HG03060 (cell line): ENCODE data around the gene CLPSL1.

Experiments used
- ATAC-seq: cut with Tn5 transposase; IDR thresholded peaks from one replicate; pipeline ENCODE4 v1.9.1; 2021; ENCODE audit warnings: low read depth, moderate number of reproducible peaks; ENCODE audit not compliant: unreplicated experiment

The CLPSL1 gene

GRCh38 chr6:35794536-35795452 lies 14.0 kb downstream of the CLPSL1 start:
- ATAC-seq, result no peak

GRCh38 chr6:35795453-35796071 lies 14.7 kb downstream of the CLPSL1 start:
- ATAC-seq, result no peak

GRCh38 chr6:35796236-35796635 lies 15.4 kb downstream of the CLPSL1 start:
- no peak for ATAC-seq

- no peak for ATAC-seq
Observed at GRCh38 chr6:35797837-35798526, 17.2 kb downstream of the CLPSL1 start.

- ATAC-seq, result no peak
Observed at GRCh38 chr6:35798706-35799105, 17.9 kb downstream of the CLPSL1 start.

- ATAC-seq, result no peak
Observed at GRCh38 chr6:35801148-35801547, 20.3 kb downstream of the CLPSL1 start.

- ATAC-seq, result no peak
Observed at GRCh38 chr6:35804996-35805736, 24.3 kb downstream of the CLPSL1 start, which contains the start of gene LHFPL5. Gene LHFPL5 (plus strand): TSS chr6:35805352. CDS start chr6:35805671, 319 bp downstream.

- ATAC-seq, result no peak
Observed at GRCh38 chr6:35808688-35809087, 27.9 kb downstream of the CLPSL1 start.

GRCh38 chr6:35809809-35810208 lies 29.0 kb downstream of the CLPSL1 start:
- no peak for ATAC-seq

GRCh38 chr6:35810971-35811698 lies 30.3 kb downstream of the CLPSL1 start:
- ATAC-seq, result no peak

GRCh38 chr6:35811699-35811995 lies 30.8 kb downstream of the CLPSL1 start:
- no peak for ATAC-seq

GRCh38 chr6:35817515-35817914 lies 36.7 kb downstream of the CLPSL1 start:
- ATAC-seq, result no peak

- ATAC-seq, result no peak
Observed at GRCh38 chr6:35823601-35824000, 42.8 kb downstream of the CLPSL1 start.

GRCh38 chr6:35824552-35825192 lies 43.9 kb downstream of the CLPSL1 start:
- ATAC-seq, result no peak

- no peak for ATAC-seq
Observed at GRCh38 chr6:35829306-35829705, 48.5 kb downstream of the CLPSL1 start.

- ATAC-seq, result no peak
Observed at GRCh38 chr6:35831257-35832007, 50.6 kb downstream of the CLPSL1 start.

- no peak for ATAC-seq
Observed at GRCh38 chr6:35833536-35833935, 52.7 kb downstream of the CLPSL1 start.
